ENCODE measurements around the gene MX2. TPM values are rescaled to one million over a fixed set of nuclear protein-coding genes. Genes with fewer than 3 reads are reported as not detected.

MX2 gene
- total RNA-seq, 2 donors from 2014 or later = 22.4 to 22.9 TPM

- no peak overlapping the region for H3K27ac ChIP-seq
Observed at GRCh38 chr21:41322496-41323382, 39.1 kb upstream of the MX2 start.

GRCh38 chr21:41325138-41325912 lies 36.5 kb upstream of the MX2 start:
- H3K4me1 ChIP-seq (ENCODE audit: control insufficient read depth in 1 of 2, low read depth in 2 of 2) = no peaks in the 10 kb centered on the region

More at GRCh38 chr21:41322496-41323382, 39.1 kb upstream of the MX2 start:
- Histone ChIP-seq H3K9me3 (no peaks in the 10 kb centered on the region), H3K27me3 (replicated peaks; ENCODE audit: insufficient read depth) (no peaks in the 10 kb centered on the region), H3K4me3 (no peak overlapping the region), H3K36me3 (no peaks in the 10 kb centered on the region), H3K4me1 (ENCODE audit: control insufficient read depth in 1 of 2, low read depth in 2 of 2) (no peaks in the 10 kb centered on the region)
- ATAC-seq (ENCODE audit: insufficient number of reproducible peaks, low FRiP score, low read depth) (no peak), DNase-seq (ENCODE audit: low spot score) (no peak)
- TF ChIP-seq, protein P1, sequence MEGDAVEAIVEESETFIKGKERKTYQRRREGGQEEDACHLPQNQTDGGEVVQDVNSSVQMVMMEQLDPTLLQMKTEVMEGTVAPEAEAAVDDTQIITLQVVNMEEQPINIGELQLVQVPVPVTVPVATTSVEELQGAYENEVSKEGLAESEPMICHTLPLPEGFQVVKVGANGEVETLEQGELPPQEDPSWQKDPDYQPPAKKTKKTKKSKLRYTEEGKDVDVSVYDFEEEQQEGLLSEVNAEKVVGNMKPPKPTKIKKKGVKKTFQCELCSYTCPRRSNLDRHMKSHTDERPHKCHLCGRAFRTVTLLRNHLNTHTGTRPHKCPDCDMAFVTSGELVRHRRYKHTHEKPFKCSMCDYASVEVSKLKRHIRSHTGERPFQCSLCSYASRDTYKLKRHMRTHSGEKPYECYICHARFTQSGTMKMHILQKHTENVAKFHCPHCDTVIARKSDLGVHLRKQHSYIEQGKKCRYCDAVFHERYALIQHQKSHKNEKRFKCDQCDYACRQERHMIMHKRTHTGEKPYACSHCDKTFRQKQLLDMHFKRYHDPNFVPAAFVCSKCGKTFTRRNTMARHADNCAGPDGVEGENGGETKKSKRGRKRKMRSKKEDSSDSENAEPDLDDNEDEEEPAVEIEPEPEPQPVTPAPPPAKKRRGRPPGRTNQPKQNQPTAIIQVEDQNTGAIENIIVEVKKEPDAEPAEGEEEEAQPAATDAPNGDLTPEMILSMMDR (IDR thresholded peaks at IDR 0.05) = no peak

DNA sequence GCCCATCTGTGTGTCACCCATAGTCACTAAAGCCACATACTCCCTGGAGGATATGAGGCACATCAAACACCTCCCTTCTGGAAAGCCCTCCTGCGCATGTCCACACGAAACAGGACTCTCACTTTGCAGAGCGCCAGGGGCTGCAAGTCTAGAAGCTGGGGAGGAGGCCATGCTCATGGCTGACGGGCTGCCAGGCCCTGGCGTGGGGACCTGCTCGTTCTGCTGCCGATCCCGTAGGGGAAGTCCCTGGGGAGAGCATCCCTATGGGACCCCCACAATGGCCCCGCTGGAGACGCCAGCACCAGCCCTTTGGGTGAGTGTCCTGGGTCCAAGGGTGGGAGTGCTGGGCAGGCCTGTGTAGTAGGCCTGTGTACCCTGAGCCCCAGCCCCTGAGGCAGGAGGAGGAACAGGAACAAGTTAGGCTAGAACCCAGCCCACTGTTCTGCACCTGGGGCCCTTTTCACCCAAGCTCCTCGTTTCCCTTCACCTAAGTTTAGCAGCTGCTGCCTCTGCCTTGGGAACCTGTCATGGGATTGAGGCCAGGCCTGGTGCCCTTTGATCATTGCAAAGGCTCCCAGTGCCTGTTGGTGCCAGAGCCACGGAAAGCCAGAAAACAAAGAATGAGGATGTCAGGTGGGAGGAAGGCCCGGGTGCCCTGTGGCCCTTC lies 35.3 kb upstream of the MX2 start:
- no peaks in the 10 kb centered on the region for H3K4me1 ChIP-seq (ENCODE audit: control insufficient read depth in 1 of 2, low read depth in 2 of 2)
- no peaks in the 10 kb centered on the region for H3K27me3 ChIP-seq (replicated peaks; ENCODE audit: insufficient read depth)
- DNase-seq (ENCODE audit: low spot score) = no peak
- no peaks in the 10 kb centered on the region for H3K36me3 ChIP-seq
- H3K4me3 ChIP-seq = no peak overlapping the region
- no peak for ATAC-seq (ENCODE audit: insufficient number of reproducible peaks, low FRiP score, low read depth)
- no peak overlapping the region for H3K27ac ChIP-seq
- TF ChIP-seq, protein P1 (IDR thresholded peaks at IDR 0.05) = no peak
- no peaks in the 10 kb centered on the region for H3K9me3 ChIP-seq

More at GRCh38 chr21:41325138-41325912, 36.5 kb upstream of the MX2 start:
- no peaks in the 10 kb centered on the region for H3K27me3 ChIP-seq (replicated peaks; ENCODE audit: insufficient read depth)
- TF ChIP-seq, protein P1 (IDR thresholded peaks at IDR 0.05) = no peak
- no peaks in the 10 kb centered on the region for H3K36me3 ChIP-seq
- ATAC-seq (ENCODE audit: insufficient number of reproducible peaks, low FRiP score, low read depth) (no peak), DNase-seq (ENCODE audit: low spot score) (no peak)
- no peak overlapping the region for H3K4me3 ChIP-seq
- no peak overlapping the region for H3K27ac ChIP-seq
- no peaks in the 10 kb centered on the region for H3K9me3 ChIP-seq

DNA sequence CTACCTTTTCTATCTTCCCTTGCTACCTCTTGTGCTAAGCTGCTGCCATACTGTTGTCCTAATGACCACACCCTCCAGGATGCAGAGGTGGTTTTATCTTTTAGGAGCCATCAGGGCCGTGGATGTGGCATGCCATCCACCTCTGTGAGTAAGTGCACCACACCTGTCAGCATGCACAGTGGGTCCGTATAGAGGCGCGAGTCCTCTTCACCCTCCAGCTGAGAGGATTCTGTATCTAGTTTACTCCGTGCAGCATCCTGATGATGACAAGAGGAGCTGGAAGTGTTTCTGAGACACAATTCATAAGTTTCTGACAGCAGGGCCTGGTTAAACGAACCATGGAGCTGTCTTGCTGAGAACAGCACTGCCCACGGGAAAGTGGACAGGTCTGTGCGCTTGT lies 34.1 kb upstream of the MX2 start:
- Histone ChIP-seq H3K27me3 (replicated peaks; ENCODE audit: insufficient read depth) (no peaks in the 10 kb centered on the region), H3K9me3 (no peaks in the 10 kb centered on the region), H3K36me3 (no peaks in the 10 kb centered on the region), H3K4me1 (ENCODE audit: control insufficient read depth in 1 of 2, low read depth in 2 of 2) (no peaks in the 10 kb centered on the region), H3K4me3 (no peak overlapping the region), H3K27ac (no peak overlapping the region)
- ATAC-seq (ENCODE audit: insufficient number of reproducible peaks, low FRiP score, low read depth) = no peak
- TF ChIP-seq, protein P1 (IDR thresholded peaks at IDR 0.05) = no peak
- DNase-seq (ENCODE audit: low spot score) = no peak
